Measurements from ENCODE around the gene TMEM203.

GRCh38 chr9:137247916-137248175 lies 42.4 kb upstream of the TMEM203 start:
- TF ChIP-seq POLR2A (IDR thresholded peaks at IDR 0.05) (no peak), CTCF (IDR thresholded peaks at IDR 0.05) (no peak)
